HEK293 (cell line): ENCODE data around the gene CHN2.

ENCODE experiments used
- CTCF ChIA-PET: fragments of 350-600 bp; formaldehyde crosslinking; extraction: SDS; loops from one replicate; lab custom pipeline; 2021; ENCODE audit warnings: antibody characterized with exemption; lab: Yijun Ruan, JAX
- POLR2A ChIA-PET: fragments of 300-600 bp; formaldehyde crosslinking; extraction: SDS; loops from one replicate; lab custom pipeline; 2020; ENCODE audit warnings: antibody characterized with exemption, inconsistent platforms; lab: Yijun Ruan, JAX
- H3K27ac ChIP-seq: fragments of 200-500 bp; sonication (Bioruptor generic); 2 replicates; pipeline ENCODE4 v1.5.1; 2014; ENCODE audit warnings: low read depth, low read length, control low read depth, inconsistent platforms; ENCODE audit errors: extremely low read depth
- H3K36me3 ChIP-seq, 2 experiments: fragments of 200-500 bp in 1 of 2; sonication (Bioruptor generic) in 1 of 2; 1 replicate in 1 of 2; 2 replicates in 1 of 2; pipeline ENCODE4 v1.5.1; 2014 to 2017; ENCODE audit warnings: inconsistent platforms in 2 of 2, low read length in 2 of 2; ENCODE audit not compliant: control insufficient read depth in 2 of 2, insufficient read depth in 1 of 2
- H3K4me1 ChIP-seq: fragments of 200-500 bp; sonication (Bioruptor generic); 2 replicates; pipeline ENCODE4 v1.5.1; 2014; ENCODE audit warnings: mild to moderate bottlenecking, low read length, inconsistent platforms; ENCODE audit not compliant: control insufficient read depth, insufficient read depth
- H3K4me3 ChIP-seq: 2 replicates; pipeline ENCODE4 v1.5.1; 2011; ENCODE audit warnings: low read depth, mild to moderate bottlenecking, control low read depth, low read length, moderate library complexity
- H3K9me3 ChIP-seq: fragments of 200-500 bp; sonication (Bioruptor generic); 2 replicates; pipeline ENCODE4 v1.5.1; 2014; ENCODE audit warnings: low read depth, low read length, inconsistent platforms; ENCODE audit not compliant: control insufficient read depth, insufficient read depth
- GLIS2 ChIP-seq: fragments of 450-650 bp; formaldehyde crosslinking; IDR thresholded peaks from 2 replicates; pipeline ENCODE4 v1.5.1; 2016; ENCODE audit warnings: missing biosample characterization, missing genetic modification characterization
- HOXA7 ChIP-seq: sonication (generic); formaldehyde crosslinking; IDR thresholded peaks from 2 replicates; pipeline ENCODE4 v1.8.1; 2022; ENCODE audit warnings: missing genetic modification reagents, borderline replicate concordance
- OSR2 ChIP-seq: fragments of 450-650 bp; formaldehyde crosslinking; IDR thresholded peaks from 2 replicates; pipeline ENCODE4 v1.5.1; 2016; ENCODE audit warnings: missing biosample characterization, missing genetic modification characterization
- ZNF112 ChIP-seq: fragments of 450-650 bp; formaldehyde crosslinking; IDR thresholded peaks from 2 replicates; pipeline ENCODE4 v1.5.0; 2017; ENCODE audit warnings: missing biosample characterization, missing genetic modification characterization
- ZNF501 ChIP-seq: fragments of 450-650 bp; formaldehyde crosslinking; IDR thresholded peaks from 2 replicates; pipeline ENCODE4 v1.5.1; 2016; ENCODE audit warnings: missing biosample characterization, missing genetic modification characterization
- ZNF529 ChIP-seq: fragments of 450-650 bp; formaldehyde crosslinking; IDR thresholded peaks from 2 replicates; pipeline ENCODE4 v1.5.1; 2017; ENCODE audit warnings: missing genetic modification characterization, missing biosample characterization; ENCODE audit not compliant: insufficient replicate concordance
- ZNF555 ChIP-seq: fragments of 450-650 bp; formaldehyde crosslinking; conservative IDR thresholded peaks from 2 replicates; pipeline ENCODE4 v1.5.1; 2017; ENCODE audit warnings: missing biosample characterization, mild to moderate bottlenecking, missing genetic modification characterization, inconsistent platforms
- ZNF677 ChIP-seq: fragments of 450-650 bp; IDR thresholded peaks from 2 replicates; pipeline ENCODE4 v1.5.0; 2018; ENCODE audit warnings: missing biosample characterization, mild to moderate bottlenecking, missing genetic modification characterization, moderate library complexity
- ZNF701 ChIP-seq: fragments of 450-650 bp; formaldehyde crosslinking; IDR thresholded peaks from 2 replicates; pipeline ENCODE4 v1.5.1; 2016; ENCODE audit warnings: missing biosample characterization, missing genetic modification characterization
- ZNF707 ChIP-seq: fragments of 450-650 bp; formaldehyde crosslinking; IDR thresholded peaks from 2 replicates; pipeline ENCODE4 v1.5.1; 2016; ENCODE audit warnings: missing biosample characterization, missing genetic modification characterization
- ZNF837 ChIP-seq: fragments of 450-650 bp; formaldehyde crosslinking; IDR thresholded peaks from 2 replicates; pipeline ENCODE4 v1.5.1; 2016; ENCODE audit warnings: missing biosample characterization, missing genetic modification characterization
- TF ChIP-seq, protein P1 (sequence below): fragments of 450-650 bp; formaldehyde crosslinking; IDR thresholded peaks from 2 replicates; pipeline ENCODE4 v1.5.1; 2016; ENCODE audit warnings: missing biosample characterization, missing genetic modification characterization
- TF ChIP-seq, protein P2 (sequence below): fragments of 450-650 bp; IDR thresholded peaks from 2 replicates; pipeline ENCODE4 v1.5.1; 2018; ENCODE audit warnings: missing biosample characterization, mild to moderate bottlenecking, missing genetic modification characterization
- TF ChIP-seq, protein P3 (sequence below): fragments of 450-650 bp; formaldehyde crosslinking; IDR thresholded peaks from 2 replicates; pipeline ENCODE4 v1.5.1; 2017; ENCODE audit warnings: missing biosample characterization, missing genetic modification characterization
- TF ChIP-seq, protein P4 (sequence below): fragments of 450-650 bp; formaldehyde crosslinking; IDR thresholded peaks from 2 replicates; pipeline ENCODE4 v1.5.1; 2016; ENCODE audit warnings: missing biosample characterization, missing genetic modification characterization, low read depth
- TF ChIP-seq, protein P5 (sequence below): fragments of 450-650 bp; formaldehyde crosslinking; IDR thresholded peaks from 2 replicates; pipeline ENCODE4 v1.5.1; 2016; ENCODE audit warnings: missing biosample characterization, missing genetic modification characterization, borderline replicate concordance
- TF ChIP-seq, protein P6 (sequence below): fragments of 450-650 bp; formaldehyde crosslinking; IDR thresholded peaks from 2 replicates; pipeline ENCODE4 v1.5.1; 2016; ENCODE audit warnings: missing biosample characterization, missing genetic modification characterization
- TF ChIP-seq, protein P7 (sequence below): fragments of 450-650 bp; formaldehyde crosslinking; IDR thresholded peaks from 2 replicates; pipeline ENCODE4 v1.5.1; 2016; ENCODE audit warnings: missing biosample characterization, missing genetic modification characterization

CHN2 gene

DNA sequence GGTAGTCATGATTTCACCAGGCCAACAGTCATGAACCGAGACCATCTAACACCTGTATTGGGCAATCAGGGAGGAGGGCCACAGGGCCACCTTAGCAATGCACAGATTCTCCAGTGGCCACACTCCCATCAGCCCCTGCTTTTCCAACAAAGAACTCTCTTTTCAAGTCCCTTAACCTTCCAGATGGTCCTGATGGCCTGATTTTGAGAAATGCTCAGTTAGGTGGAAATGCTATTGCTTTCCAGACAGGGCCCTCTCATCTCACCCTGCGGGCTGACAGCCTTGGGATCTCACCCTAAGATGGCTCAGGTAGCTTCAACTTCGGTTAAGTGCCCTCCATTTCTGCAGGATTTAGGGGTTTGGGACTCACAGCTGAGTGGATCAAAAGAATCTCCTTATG lies 237.1 kb downstream of the CHN2 start:
- CTCF ChIA-PET, result no interaction called here
- Histone ChIP-seq H3K27ac (no peak overlapping the region), H3K36me3 (no peaks in the 10 kb centered on the region), H3K4me3 (no peak overlapping the region), H3K4me1 (no peaks in the 10 kb centered on the region), H3K9me3 (no peaks in the 10 kb centered on the region)
- POLR2A ChIA-PET, result no interaction called here
- TF ChIP-seq, protein P1, sequence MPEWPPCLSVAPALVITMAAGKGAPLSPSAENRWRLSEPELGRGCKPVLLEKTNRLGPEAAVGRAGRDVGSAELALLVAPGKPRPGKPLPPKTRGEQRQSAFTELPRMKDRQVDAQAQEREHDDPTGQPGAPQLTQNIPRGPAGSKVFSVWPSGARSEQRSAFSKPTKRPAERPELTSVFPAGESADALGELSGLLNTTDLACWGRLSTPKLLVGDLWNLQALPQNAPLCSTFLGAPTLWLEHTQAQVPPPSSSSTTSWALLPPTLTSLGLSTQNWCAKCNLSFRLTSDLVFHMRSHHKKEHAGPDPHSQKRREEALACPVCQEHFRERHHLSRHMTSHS (tag by site-specific recombination), result no peak
- TF ChIP-seq, protein P2, sequence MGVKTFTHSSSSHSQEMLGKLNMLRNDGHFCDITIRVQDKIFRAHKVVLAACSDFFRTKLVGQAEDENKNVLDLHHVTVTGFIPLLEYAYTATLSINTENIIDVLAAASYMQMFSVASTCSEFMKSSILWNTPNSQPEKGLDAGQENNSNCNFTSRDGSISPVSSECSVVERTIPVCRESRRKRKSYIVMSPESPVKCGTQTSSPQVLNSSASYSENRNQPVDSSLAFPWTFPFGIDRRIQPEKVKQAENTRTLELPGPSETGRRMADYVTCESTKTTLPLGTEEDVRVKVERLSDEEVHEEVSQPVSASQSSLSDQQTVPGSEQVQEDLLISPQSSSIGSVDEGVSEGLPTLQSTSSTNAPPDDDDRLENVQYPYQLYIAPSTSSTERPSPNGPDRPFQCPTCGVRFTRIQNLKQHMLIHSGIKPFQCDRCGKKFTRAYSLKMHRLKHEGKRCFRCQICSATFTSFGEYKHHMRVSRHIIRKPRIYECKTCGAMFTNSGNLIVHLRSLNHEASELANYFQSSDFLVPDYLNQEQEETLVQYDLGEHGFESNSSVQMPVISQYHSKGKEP (tag by site-specific recombination), result no peak
- TF ChIP-seq ZNF701 (tag by site-specific recombination) (no peak), OSR2 (tag by site-specific recombination) (no peak), ZNF677 (no peak)
- TF ChIP-seq, protein P3, sequence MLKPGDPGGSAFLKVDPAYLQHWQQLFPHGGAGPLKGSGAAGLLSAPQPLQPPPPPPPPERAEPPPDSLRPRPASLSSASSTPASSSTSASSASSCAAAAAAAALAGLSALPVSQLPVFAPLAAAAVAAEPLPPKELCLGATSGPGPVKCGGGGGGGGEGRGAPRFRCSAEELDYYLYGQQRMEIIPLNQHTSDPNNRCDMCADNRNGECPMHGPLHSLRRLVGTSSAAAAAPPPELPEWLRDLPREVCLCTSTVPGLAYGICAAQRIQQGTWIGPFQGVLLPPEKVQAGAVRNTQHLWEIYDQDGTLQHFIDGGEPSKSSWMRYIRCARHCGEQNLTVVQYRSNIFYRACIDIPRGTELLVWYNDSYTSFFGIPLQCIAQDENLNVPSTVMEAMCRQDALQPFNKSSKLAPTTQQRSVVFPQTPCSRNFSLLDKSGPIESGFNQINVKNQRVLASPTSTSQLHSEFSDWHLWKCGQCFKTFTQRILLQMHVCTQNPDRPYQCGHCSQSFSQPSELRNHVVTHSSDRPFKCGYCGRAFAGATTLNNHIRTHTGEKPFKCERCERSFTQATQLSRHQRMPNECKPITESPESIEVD, result no peak

DNA sequence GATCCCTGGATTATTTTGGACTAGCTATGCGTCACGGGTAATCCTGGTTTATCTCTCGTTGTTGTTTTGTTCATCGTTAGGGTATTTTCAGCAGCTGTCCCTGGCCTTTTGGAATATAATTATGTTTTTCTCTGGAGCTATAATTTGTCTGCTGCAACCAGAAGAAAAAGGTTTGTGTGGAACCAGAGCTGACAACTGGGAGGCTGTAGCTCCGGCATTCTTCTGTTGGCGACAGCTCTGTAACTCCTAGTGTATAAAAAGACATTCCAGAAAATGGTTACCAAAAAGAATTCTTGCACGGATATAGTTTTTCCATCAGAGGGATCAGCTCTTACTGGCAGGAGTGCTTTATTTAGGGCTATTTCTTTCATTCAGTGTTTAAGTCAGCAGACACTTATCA lies 238.1 kb downstream of the CHN2 start:
- ChIA-PET CTCF (no interaction called here), POLR2A (no interaction called here)
- Histone ChIP-seq H3K4me3 (no peak overlapping the region), H3K27ac (no peak overlapping the region), H3K9me3 (no peaks in the 10 kb centered on the region), H3K36me3 (no peaks in the 10 kb centered on the region), H3K4me1 (no peaks in the 10 kb centered on the region)
- TF ChIP-seq ZNF707 (no peak), ZNF501 (tag by site-specific recombination) (no peak), ZNF529 (tag by site-specific recombination) (no peak), ZNF555 (no peak), ZNF837 (no peak), ZNF112 (tag by site-specific recombination) (no peak), GLIS2 (no peak), HOXA7 (no peak)
- TF ChIP-seq, protein P4, sequence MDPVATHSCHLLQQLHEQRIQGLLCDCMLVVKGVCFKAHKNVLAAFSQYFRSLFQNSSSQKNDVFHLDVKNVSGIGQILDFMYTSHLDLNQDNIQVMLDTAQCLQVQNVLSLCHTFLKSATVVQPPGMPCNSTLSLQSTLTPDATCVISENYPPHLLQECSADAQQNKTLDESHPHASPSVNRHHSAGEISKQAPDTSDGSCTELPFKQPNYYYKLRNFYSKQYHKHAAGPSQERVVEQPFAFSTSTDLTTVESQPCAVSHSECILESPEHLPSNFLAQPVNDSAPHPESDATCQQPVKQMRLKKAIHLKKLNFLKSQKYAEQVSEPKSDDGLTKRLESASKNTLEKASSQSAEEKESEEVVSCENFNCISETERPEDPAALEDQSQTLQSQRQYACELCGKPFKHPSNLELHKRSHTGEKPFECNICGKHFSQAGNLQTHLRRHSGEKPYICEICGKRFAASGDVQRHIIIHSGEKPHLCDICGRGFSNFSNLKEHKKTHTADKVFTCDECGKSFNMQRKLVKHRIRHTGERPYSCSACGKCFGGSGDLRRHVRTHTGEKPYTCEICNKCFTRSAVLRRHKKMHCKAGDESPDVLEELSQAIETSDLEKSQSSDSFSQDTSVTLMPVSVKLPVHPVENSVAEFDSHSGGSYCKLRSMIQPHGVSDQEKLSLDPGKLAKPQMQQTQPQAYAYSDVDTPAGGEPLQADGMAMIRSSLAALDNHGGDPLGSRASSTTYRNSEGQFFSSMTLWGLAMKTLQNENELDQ (tag by site-specific recombination), result no peak
- TF ChIP-seq, protein P5, sequence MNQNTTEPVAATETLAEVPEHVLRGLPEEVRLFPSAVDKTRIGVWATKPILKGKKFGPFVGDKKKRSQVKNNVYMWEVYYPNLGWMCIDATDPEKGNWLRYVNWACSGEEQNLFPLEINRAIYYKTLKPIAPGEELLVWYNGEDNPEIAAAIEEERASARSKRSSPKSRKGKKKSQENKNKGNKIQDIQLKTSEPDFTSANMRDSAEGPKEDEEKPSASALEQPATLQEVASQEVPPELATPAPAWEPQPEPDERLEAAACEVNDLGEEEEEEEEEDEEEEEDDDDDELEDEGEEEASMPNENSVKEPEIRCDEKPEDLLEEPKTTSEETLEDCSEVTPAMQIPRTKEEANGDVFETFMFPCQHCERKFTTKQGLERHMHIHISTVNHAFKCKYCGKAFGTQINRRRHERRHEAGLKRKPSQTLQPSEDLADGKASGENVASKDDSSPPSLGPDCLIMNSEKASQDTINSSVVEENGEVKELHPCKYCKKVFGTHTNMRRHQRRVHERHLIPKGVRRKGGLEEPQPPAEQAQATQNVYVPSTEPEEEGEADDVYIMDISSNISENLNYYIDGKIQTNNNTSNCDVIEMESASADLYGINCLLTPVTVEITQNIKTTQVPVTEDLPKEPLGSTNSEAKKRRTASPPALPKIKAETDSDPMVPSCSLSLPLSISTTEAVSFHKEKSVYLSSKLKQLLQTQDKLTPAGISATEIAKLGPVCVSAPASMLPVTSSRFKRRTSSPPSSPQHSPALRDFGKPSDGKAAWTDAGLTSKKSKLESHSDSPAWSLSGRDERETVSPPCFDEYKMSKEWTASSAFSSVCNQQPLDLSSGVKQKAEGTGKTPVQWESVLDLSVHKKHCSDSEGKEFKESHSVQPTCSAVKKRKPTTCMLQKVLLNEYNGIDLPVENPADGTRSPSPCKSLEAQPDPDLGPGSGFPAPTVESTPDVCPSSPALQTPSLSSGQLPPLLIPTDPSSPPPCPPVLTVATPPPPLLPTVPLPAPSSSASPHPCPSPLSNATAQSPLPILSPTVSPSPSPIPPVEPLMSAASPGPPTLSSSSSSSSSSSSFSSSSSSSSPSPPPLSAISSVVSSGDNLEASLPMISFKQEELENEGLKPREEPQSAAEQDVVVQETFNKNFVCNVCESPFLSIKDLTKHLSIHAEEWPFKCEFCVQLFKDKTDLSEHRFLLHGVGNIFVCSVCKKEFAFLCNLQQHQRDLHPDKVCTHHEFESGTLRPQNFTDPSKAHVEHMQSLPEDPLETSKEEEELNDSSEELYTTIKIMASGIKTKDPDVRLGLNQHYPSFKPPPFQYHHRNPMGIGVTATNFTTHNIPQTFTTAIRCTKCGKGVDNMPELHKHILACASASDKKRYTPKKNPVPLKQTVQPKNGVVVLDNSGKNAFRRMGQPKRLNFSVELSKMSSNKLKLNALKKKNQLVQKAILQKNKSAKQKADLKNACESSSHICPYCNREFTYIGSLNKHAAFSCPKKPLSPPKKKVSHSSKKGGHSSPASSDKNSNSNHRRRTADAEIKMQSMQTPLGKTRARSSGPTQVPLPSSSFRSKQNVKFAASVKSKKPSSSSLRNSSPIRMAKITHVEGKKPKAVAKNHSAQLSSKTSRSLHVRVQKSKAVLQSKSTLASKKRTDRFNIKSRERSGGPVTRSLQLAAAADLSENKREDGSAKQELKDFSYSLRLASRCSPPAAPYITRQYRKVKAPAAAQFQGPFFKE (tag by site-specific recombination), result no peak
- TF ChIP-seq, protein P6, sequence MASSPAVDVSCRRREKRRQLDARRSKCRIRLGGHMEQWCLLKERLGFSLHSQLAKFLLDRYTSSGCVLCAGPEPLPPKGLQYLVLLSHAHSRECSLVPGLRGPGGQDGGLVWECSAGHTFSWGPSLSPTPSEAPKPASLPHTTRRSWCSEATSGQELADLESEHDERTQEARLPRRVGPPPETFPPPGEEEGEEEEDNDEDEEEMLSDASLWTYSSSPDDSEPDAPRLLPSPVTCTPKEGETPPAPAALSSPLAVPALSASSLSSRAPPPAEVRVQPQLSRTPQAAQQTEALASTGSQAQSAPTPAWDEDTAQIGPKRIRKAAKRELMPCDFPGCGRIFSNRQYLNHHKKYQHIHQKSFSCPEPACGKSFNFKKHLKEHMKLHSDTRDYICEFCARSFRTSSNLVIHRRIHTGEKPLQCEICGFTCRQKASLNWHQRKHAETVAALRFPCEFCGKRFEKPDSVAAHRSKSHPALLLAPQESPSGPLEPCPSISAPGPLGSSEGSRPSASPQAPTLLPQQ (tag by site-specific recombination), result no peak
- TF ChIP-seq, protein P7, sequence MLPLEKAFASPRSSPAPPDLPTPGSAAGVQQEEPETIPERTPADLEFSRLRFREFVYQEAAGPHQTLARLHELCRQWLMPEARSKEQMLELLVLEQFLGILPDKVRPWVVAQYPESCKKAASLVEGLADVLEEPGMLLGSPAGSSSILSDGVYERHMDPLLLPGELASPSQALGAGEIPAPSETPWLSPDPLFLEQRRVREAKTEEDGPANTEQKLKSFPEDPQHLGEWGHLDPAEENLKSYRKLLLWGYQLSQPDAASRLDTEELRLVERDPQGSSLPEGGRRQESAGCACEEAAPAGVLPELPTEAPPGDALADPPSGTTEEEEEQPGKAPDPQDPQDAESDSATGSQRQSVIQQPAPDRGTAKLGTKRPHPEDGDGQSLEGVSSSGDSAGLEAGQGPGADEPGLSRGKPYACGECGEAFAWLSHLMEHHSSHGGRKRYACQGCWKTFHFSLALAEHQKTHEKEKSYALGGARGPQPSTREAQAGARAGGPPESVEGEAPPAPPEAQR (tag by site-specific recombination), result no peak
